Parathyroid adenoma (tissue), 2 donors: ENCODE results near the gene GRAMD1B.

Experiments
- H2AFZ ChIP-seq: fragments of 300-600 bp; sonication (generic); one replicate; pipeline ENCODE4 v1.7.0; 2017; ENCODE audit warnings: antibody characterized with exemption, mild to moderate bottlenecking
- H3K27ac ChIP-seq: fragments of 300-600 bp; sonication (generic); one replicate; pipeline ENCODE4 v1.7.0; 2017
- H3K27me3 ChIP-seq: fragments of 300-600 bp; sonication (generic); one replicate; pipeline ENCODE4 v1.7.0; 2017; ENCODE audit warnings: low read length; ENCODE audit not compliant: control insufficient read depth, insufficient read depth
- H3K36me3 ChIP-seq: fragments of 300-600 bp; sonication (generic); one replicate; pipeline ENCODE4 v1.7.0; 2017; ENCODE audit warnings: low read length; ENCODE audit not compliant: control insufficient read depth, insufficient read depth
- H3K4me1 ChIP-seq: fragments of 300-600 bp; sonication (generic); one replicate; pipeline ENCODE4 v1.7.0; 2017; ENCODE audit warnings: control low read depth
- H3K4me2 ChIP-seq: fragments of 300-600 bp; sonication (generic); one replicate; pipeline ENCODE4 v1.7.0; 2017; ENCODE audit warnings: low read length
- H3K4me3 ChIP-seq: fragments of 300-600 bp; sonication (generic); one replicate; pipeline ENCODE4 v1.7.0; 2017; ENCODE audit warnings: low read depth, low read length
- H3K79me2 ChIP-seq: fragments of 300-600 bp; sonication (generic); one replicate; pipeline ENCODE4 v1.7.0; 2017; ENCODE audit warnings: control low read depth
- H3K9ac ChIP-seq: fragments of 300-600 bp; sonication (generic); one replicate; pipeline ENCODE4 v1.7.0; 2017; ENCODE audit warnings: mild to moderate bottlenecking
- H3K9me3 ChIP-seq: fragments of 300-600 bp; sonication (generic); one replicate; pipeline ENCODE4 v1.7.0; 2017; ENCODE audit warnings: low read length; ENCODE audit not compliant: control insufficient read depth
- TF ChIP-seq, protein P1 (sequence below): fragments of 300-600 bp; sonication (generic); IDR thresholded peaks from one replicate; pipeline ENCODE4 v1.7.0; 2017; ENCODE audit warnings: antibody characterized with exemption, mild to moderate bottlenecking
- donor health status: primary hyperparathyroidism.

GRAMD1B gene

DNA sequence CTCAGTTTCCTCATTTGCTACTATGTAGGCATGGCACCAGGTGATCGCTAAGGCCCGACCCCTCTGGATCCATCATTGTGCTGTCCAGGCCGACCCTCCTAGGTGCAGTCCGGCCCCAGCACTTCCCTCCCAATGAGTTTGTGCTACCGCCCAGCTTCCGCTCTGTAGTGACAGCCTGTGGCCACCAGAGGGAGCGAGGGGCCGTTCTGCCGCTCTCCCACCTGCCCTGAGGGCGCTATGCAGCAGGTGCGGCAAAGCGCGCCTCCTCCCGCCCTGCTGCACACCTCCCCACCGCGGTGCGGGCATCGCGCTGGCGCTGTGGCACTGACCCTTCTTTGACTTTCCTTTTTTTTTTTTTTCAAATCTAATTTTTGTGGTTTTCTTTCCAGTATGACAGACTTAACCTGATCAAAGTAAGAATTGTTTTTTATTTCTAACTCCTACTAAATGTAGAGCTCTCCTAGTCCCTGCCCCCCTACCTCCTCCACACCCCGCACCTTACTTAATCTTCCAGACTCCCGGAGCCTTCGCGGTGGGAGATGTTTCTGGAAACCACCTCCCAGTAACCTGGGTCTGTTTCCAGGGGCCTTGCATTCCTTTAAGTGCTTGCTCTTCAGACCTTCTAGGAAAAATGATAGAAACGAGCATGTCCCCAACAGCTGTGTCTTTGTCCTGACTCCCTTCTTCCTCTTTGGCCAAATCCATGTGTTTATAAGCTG lies 150.6 kb downstream of the GRAMD1B start:
- no peak overlapping the region for H3K4me2 ChIP-seq
- no peaks in the 10 kb centered on the region for H3K79me2 ChIP-seq
- no peaks in the 10 kb centered on the region for H3K9me3 ChIP-seq
- no peak overlapping the region for H2AFZ ChIP-seq
- H3K27ac ChIP-seq = no peak overlapping the region
- no peak overlapping the region for H3K9ac ChIP-seq
- no peaks in the 10 kb centered on the region for H3K4me1 ChIP-seq
- H3K4me3 ChIP-seq = no peak overlapping the region
- TF ChIP-seq, protein P1, sequence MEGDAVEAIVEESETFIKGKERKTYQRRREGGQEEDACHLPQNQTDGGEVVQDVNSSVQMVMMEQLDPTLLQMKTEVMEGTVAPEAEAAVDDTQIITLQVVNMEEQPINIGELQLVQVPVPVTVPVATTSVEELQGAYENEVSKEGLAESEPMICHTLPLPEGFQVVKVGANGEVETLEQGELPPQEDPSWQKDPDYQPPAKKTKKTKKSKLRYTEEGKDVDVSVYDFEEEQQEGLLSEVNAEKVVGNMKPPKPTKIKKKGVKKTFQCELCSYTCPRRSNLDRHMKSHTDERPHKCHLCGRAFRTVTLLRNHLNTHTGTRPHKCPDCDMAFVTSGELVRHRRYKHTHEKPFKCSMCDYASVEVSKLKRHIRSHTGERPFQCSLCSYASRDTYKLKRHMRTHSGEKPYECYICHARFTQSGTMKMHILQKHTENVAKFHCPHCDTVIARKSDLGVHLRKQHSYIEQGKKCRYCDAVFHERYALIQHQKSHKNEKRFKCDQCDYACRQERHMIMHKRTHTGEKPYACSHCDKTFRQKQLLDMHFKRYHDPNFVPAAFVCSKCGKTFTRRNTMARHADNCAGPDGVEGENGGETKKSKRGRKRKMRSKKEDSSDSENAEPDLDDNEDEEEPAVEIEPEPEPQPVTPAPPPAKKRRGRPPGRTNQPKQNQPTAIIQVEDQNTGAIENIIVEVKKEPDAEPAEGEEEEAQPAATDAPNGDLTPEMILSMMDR = peak; percentile 87
- no peaks in the 10 kb centered on the region for H3K27me3 ChIP-seq
- H3K36me3 ChIP-seq = no peaks in the 10 kb centered on the region

DNA sequence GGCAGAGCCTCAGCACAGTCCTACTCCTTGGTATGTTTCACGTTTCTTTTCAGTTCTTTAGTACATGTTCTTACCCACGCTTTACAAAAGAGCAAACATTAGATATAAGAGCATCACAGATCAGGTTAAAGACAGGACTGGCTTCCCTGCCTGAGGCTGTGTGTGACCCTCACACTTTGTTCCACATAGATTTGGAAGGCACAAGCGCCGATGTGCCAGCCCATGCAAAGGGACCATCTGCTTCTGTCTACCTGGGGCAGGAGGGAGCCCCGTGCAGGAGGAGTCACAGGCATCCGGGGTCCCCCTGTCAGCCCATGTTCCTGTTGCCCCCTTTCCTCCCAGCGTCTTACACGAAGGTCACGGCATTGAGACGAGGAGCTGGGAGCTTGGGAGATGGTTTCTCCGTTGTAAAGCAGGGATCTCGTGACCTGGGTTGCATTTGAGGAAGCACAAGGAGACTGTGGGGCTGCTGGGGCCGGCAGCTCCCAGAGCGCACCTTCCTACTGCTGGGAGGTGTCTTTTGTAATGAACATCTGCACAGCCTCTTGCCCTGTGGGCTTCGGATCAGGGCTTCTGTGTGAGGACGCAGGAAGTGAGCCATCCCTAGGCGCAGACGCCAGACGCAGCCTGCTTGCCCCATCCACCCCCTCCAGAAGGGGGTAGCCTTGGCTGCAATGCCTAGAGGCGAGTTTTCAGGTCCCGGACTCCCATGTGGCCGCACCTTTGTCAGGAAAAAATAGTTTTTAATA lies 151.8 kb downstream of the GRAMD1B start:
- Histone ChIP-seq H3K9ac (no peak overlapping the region), H3K4me2 (no peak overlapping the region), H3K79me2 (no peaks in the 10 kb centered on the region), H3K4me1 (no peaks in the 10 kb centered on the region), H2AFZ (no peak overlapping the region), H3K9me3 (no peaks in the 10 kb centered on the region), H3K4me3 (no peak overlapping the region), H3K27ac (no peak overlapping the region), H3K36me3 (no peaks in the 10 kb centered on the region), H3K27me3 (no peaks in the 10 kb centered on the region)
- TF ChIP-seq, protein P1 = no peak

DNA sequence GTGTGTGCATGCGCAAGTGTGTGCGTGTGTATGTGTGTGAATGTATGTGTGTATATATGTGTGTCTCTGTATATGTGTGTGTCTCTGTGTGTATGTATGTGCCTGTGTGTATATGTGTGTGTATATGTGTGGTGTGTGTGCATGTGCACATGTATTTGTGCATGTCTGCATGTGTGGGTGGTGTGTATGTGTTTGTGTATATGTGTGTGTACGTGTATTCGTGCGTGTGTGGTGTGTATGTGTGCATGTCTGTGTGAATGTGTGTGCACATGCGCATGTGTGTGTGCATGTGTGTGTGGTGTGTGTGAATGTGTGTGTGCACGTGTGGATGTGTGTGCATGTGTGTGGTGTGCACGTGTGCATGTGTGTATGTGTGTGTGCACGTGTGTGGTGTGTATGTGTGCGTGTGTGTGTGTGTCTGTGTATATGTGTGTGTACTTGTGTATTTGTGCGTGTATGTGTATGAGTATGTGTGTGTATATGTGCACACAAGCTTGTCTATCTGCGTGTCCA lies 153.0 kb downstream of the GRAMD1B start:
- Histone ChIP-seq H3K27ac (no peak overlapping the region), H3K9me3 (no peaks in the 10 kb centered on the region), H3K4me2 (no peak overlapping the region), H3K4me3 (no peak overlapping the region), H3K36me3 (no peaks in the 10 kb centered on the region), H2AFZ (no peak overlapping the region), H3K4me1 (no peaks in the 10 kb centered on the region), H3K9ac (no peak overlapping the region), H3K79me2 (no peaks in the 10 kb centered on the region), H3K27me3 (no peaks in the 10 kb centered on the region)
- TF ChIP-seq, protein P1 = no peak

DNA sequence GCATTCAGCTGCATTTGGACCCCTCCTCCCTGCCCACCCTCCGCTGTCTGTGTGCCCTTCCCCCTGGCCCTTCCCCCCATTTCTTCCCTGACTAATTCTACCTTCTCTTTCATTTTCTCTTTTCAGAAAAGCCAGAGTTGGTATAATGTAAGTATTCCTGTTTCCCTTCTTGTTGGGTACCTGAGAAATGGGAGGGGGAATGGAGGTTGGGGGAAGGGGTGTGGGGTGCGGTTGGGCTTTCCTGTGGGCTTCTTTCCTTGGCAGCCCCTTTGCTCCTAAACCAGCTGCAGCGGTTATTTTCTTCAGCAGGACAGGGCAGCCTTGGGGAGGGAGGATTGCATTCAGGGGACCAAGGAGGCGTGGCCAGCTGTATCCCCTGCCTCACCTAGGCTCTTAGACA lies 154.1 kb downstream of the GRAMD1B start:
- Histone ChIP-seq H3K9me3 (no peaks in the 10 kb centered on the region), H3K27ac (no peak overlapping the region), H3K27me3 (no peaks in the 10 kb centered on the region), H3K4me2 (no peak overlapping the region), H3K4me3 (no peak overlapping the region), H3K36me3 (no peaks in the 10 kb centered on the region), H2AFZ (no peak overlapping the region), H3K9ac (no peak overlapping the region), H3K79me2 (no peaks in the 10 kb centered on the region), H3K4me1 (no peaks in the 10 kb centered on the region)
- TF ChIP-seq, protein P1 = no peak
